Kidney (tissue), 14 donors: ENCODE measurements around the gene TSPOAP1. TPM values are rescaled to one million over a fixed set of nuclear protein-coding genes. Genes with fewer than 3 reads are reported as not detected.

Experiments used
- DNase-seq, 5 donors: peaks; one replicate each; pipeline ENCODE4 v3.0.0-alpha.2; 2013 to 2020
- FAIRE-seq: peaks from 2 replicates; lab custom pipeline; 2012; peaks lifted over from hg19 to GRCh38; lab: Jason Lieb, UNC
- H3K27ac ChIP-seq, 2 donors: one replicate each; pipeline ENCODE4 v1.7.0; 2013; ENCODE audit warnings: low read depth in 2 of 2, low read length in 2 of 2, inconsistent platforms in 1 of 2
- H3K27me3 ChIP-seq: one replicate; pipeline ENCODE4 v1.7.1; 2013; ENCODE audit warnings: low read length, inconsistent platforms; ENCODE audit not compliant: control insufficient read depth, insufficient read depth
- H3K36me3 ChIP-seq, 3 donors: one replicate each; pipeline versions ENCODE4 v1.7.0 to v1.7.1; 2013; ENCODE audit warnings: low read length in 3 of 3, control low read depth in 1 of 3, inconsistent platforms in 1 of 3; ENCODE audit not compliant: insufficient read depth in 3 of 3, control insufficient read depth in 2 of 3
- H3K4me1 ChIP-seq, 3 donors: one replicate each; pipeline versions ENCODE4 v1.7.0 to v1.7.1; 2013; ENCODE audit warnings: low read length in 3 of 3, inconsistent platforms in 1 of 3, low read depth in 1 of 3; ENCODE audit not compliant: control insufficient read depth in 2 of 3, insufficient read depth in 2 of 3
- H3K4me3 ChIP-seq, 3 donors: one replicate each; pipeline versions ENCODE4 v1.7.0 to v1.8.1; 2013; ENCODE audit warnings: low read length in 3 of 3, control low read depth in 1 of 3, inconsistent platforms in 1 of 3
- H3K9ac ChIP-seq, 3 donors: one replicate each; pipeline versions ENCODE4 v1.7.0 to v1.7.1; 2013; ENCODE audit warnings: low read length in 3 of 3, control low read depth in 1 of 3, inconsistent platforms in 1 of 3
- H3K9me3 ChIP-seq, 3 donors: one replicate each; pipeline versions ENCODE4 v1.7.0 to v1.7.1; 2013; ENCODE audit warnings: low read length in 3 of 3, control low read depth in 1 of 3, inconsistent platforms in 1 of 3; ENCODE audit not compliant: control insufficient read depth in 2 of 3, insufficient read depth in 1 of 3
- intact Hi-C: fragments of 100-400 bp; cut with DNase I; formaldehyde crosslinking; loops from one replicate; pipeline ENCODE4 v1.11.1; 2022
- polyA plus RNA-seq: library from polyadenylated mRNA; stranded (reverse); fragments of 350-450 nt; fragmentation: Illumina TruSeq; extraction: RNeasy Lipid Tissue Mini Kit (QIAGEN cat#74804); gene quantifications from one replicate; pipeline ENCODE4 v1.2.3, GENCODE V29; 2014; ENCODE audit warnings: low read depth, low replicate concordance; ENCODE audit not compliant: insufficient read depth
- total RNA-seq: library from RNA; stranded (reverse); fragmentation: NEBNext Ultra II Directional; extraction: Animal tissue kit (Norgen Biotek cat#: 25700); gene quantifications from one replicate; pipeline ENCODE4 v1.2.1, GENCODE V29; 2021
- TF ChIP-seq, protein P1 (sequence below): IDR thresholded peaks from 3 replicates; pipeline ENCODE4 v1.5.1; 2012; ENCODE audit warnings: mild to moderate bottlenecking, moderate library complexity, borderline replicate concordance; ENCODE audit not compliant: insufficient read depth; ENCODE audit errors: extremely low read depth
- donor health status: control.
- donor health status: control.
- donor health status: control.
- donor health status: control.
- donor health status: control.
- donor health status: DM: yes; HTN: yes; CAD: no.
- donor health status: Normal renal cell carcinoma (clear cell type).

The TSPOAP1 gene
- total and polyA plus RNA-seq, 2 donors from 2014 or later, result 12.5 to 30.6 TPM

DNA sequence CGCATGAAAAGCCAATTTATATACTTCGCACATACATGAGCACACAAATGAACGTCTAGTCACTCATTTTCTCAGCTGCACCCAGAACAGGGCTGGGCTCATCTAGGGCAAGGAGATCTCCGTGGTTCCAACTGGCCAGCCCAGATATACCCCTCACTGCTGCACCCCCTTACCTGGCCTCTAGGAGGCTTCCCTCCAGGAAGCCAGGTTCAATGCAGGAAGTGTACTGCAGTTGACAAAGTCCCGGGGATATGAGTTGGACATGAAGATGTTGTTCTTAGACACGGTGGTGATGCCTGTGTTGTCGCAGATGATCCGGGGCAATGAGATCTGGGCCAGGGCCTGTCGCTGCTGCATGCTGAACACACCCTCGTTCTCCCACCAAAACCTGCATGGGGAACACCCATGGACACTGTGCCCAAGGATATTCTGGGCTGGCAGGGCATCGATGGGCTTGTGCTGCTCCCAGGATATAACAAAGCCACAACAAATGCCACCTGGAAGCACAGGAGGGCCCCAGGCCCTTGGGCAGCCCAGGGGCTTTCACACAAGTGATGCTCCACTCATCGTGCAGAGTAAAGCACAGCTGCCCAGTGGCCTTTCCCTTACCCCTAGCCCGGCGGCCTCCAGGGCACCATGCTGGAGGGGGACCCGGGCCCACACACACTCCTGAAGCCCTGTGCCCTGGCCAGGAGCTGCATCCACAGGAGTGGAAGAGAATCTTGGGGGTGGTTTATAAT, 57.9 kb downstream of the TSPOAP1 start:
- H3K36me3 ChIP-seq, result no peaks in the 10 kb centered on the region
- H3K9me3 ChIP-seq, result no peaks in the 10 kb centered on the region
- H3K4me1 ChIP-seq, result no peaks in the 10 kb centered on the region
- FAIRE-seq (no peak), DNase-seq (no peak)
- no peak overlapping the region for H3K9ac ChIP-seq
- H3K27me3 ChIP-seq, result no peaks in the 10 kb centered on the region
- TF ChIP-seq, protein P1, sequence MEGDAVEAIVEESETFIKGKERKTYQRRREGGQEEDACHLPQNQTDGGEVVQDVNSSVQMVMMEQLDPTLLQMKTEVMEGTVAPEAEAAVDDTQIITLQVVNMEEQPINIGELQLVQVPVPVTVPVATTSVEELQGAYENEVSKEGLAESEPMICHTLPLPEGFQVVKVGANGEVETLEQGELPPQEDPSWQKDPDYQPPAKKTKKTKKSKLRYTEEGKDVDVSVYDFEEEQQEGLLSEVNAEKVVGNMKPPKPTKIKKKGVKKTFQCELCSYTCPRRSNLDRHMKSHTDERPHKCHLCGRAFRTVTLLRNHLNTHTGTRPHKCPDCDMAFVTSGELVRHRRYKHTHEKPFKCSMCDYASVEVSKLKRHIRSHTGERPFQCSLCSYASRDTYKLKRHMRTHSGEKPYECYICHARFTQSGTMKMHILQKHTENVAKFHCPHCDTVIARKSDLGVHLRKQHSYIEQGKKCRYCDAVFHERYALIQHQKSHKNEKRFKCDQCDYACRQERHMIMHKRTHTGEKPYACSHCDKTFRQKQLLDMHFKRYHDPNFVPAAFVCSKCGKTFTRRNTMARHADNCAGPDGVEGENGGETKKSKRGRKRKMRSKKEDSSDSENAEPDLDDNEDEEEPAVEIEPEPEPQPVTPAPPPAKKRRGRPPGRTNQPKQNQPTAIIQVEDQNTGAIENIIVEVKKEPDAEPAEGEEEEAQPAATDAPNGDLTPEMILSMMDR, result no peak
- H3K4me3 ChIP-seq, result no peak overlapping the region
- H3K27ac ChIP-seq, result no peak overlapping the region
- intact Hi-C loops, result no loop called here

DNA sequence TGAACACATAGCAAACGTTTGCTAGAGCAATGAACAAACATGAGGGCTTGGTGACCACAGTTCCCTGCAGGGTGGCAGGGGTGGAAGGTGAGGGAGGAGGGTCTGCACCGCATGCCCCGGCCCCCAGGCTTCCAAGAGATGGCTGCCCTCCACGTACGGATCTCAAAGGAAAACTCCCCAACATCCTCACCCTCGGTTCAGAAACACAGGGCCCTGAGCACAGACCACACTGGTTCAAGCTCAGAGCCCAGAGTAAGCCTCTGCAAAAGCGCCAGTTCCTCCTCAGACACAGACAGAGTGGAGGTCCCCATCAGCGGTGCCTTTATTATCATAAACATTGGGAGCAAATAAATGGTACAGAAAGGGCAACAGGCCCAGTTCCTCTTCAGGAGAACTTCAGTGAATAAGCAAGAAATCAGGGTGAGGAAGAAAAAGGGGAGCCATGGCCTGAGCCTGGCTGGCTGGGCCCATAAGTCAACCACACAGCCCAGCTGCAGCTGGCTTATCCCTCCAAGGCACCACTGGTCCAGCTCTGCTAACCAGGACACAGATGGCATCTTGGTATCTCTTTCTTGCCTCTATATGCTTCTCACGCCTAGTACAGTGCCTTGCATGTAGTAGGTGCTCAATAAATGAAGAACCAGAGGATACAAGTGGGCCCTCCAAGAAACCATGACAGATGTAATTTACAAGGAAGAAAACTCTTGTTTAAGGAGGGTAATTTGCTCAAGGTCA, 58.9 kb downstream of the TSPOAP1 start:
- FAIRE-seq (no peak), DNase-seq (no peak)
- intact Hi-C loops, result no loop called here
- H3K27me3 ChIP-seq, result no peaks in the 10 kb centered on the region
- H3K4me1 ChIP-seq, result no peaks in the 10 kb centered on the region
- no peaks in the 10 kb centered on the region for H3K36me3 ChIP-seq
- no peak overlapping the region for H3K27ac ChIP-seq
- H3K4me3 ChIP-seq, result no peak overlapping the region
- no peaks in the 10 kb centered on the region for H3K9me3 ChIP-seq
- TF ChIP-seq, protein P1, result no peak
- H3K9ac ChIP-seq, result no peak overlapping the region

DNA sequence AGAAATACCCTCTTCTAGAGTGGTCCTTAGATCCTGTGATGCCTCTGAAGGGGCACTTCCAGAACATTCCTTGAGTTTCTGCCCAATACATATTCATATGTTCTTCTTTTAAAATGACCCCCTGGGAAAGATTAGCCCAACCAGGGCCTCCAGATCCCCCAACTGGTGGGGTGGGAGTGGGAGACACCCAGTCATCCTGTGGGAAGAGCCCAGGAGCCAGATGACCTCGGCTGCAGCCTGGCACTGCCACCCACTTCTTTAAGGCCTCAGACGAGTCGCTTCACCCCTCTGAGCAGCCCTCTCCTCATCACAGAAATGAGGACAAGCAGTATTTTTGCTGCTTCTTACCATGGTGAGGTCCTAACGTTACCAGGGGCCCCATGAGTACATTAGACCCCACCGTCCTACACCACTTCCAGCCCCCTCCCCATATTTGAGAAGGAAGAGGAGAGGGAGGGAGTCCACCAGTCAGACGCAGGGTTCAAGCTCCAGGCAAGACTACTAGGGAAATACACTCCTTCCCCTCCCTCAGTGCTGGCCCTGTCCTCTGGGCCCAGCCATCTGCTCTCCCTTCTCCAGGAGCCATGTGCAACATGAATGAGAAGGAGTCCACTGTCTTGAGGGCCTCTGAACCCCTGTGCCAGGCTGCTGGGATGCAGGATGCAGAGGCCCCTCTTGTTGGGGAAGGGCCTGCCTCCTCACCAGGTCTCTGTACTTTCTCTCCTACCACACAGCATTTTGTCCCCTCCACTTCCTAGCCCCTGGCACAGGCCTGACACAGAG, 59.6 kb downstream of the TSPOAP1 start:
- TF ChIP-seq, protein P1, result no peak

More for the DNA sequence above, 59.6 kb downstream of the TSPOAP1 start:
- Histone ChIP-seq H3K4me3 (no peak overlapping the region), H3K36me3 (no peaks in the 10 kb centered on the region), H3K27ac (no peak overlapping the region), H3K9ac (no peak overlapping the region), H3K9me3 (no peaks in the 10 kb centered on the region), H3K4me1 (no peaks in the 10 kb centered on the region), H3K27me3 (no peaks in the 10 kb centered on the region)
- intact Hi-C loops, result no loop called here
- no peak for FAIRE-seq
- no peak for DNase-seq
